Panc1 (cell line): ENCODE results near the gene IZUMO1. TPM values are rescaled to one million over a fixed set of nuclear protein-coding genes. Genes with fewer than 3 reads are reported as not detected.

Experiments used
- ATAC-seq: fragments of 200-7000 bp; cut with Tn5 transposase; 2 replicates; pipeline ENCODE4 v1.9.1; 2020; ENCODE audit warnings: mild to moderate bottlenecking, moderate library complexity
- BruUV-seq: library from RNA; stranded (reverse); fragments of 400-500 nt; replicated peaks from 2 replicates; lab custom pipeline; 2021; lab: Mats Ljungman, UMichigan
- CTCF ChIA-PET: fragments of 300-600 bp; sonication (Branson Sonifier 250); formaldehyde crosslinking; loops from one replicate; lab custom pipeline; 2022; ENCODE audit warnings: antibody characterized with exemption; lab: Charles Lee
- POLR2A ChIA-PET: fragments of 300-600 bp; sonication (Branson Sonifier 250); formaldehyde crosslinking; loops from one replicate; lab custom pipeline; 2022; ENCODE audit warnings: antibody characterized with exemption; lab: Charles Lee
- DNase-seq: peaks from one replicate; pipeline ENCODE4 v3.0.0-alpha.2; 2010; ENCODE audit warnings: low read depth, low spot score
- H3K27ac ChIP-seq: 2 replicates; pipeline ENCODE4 v1.5.1; 2011; ENCODE audit warnings: mild to moderate bottlenecking, low read length, inconsistent platforms
- H3K27me3 ChIP-seq: fragments of 200-500 bp; sonication (Bioruptor generic); 2 replicates; pipeline ENCODE4 v1.6.0; 2014; ENCODE audit warnings: low read length, inconsistent platforms; ENCODE audit not compliant: control insufficient read depth, insufficient read depth
- H3K36me3 ChIP-seq: fragments of 200-500 bp; sonication (Bioruptor generic); 2 replicates; pipeline ENCODE4 v1.5.1; 2014; ENCODE audit warnings: inconsistent platforms, mild to moderate bottlenecking, low read length, moderate library complexity; ENCODE audit not compliant: control insufficient read depth, insufficient read depth
- H3K4me1 ChIP-seq: 2 replicates; pipeline ENCODE4 v1.5.1; 2011; ENCODE audit warnings: inconsistent platforms, mild to moderate bottlenecking, low read length, moderate library complexity; ENCODE audit not compliant: control insufficient read depth, insufficient read depth
- H3K4me3 ChIP-seq, 2 experiments: 2 replicates each; pipeline ENCODE4 v1.5.1; 2011 to 2012; ENCODE audit warnings: low read depth in 2 of 2, low read length in 2 of 2, mild to moderate bottlenecking in 2 of 2, inconsistent platforms in 1 of 2, moderate library complexity in 1 of 2
- H3K9me3 ChIP-seq: fragments of 200-500 bp; sonication (Bioruptor generic); 2 replicates; pipeline ENCODE4 v1.5.1; 2014; ENCODE audit warnings: low read depth, mild to moderate bottlenecking, inconsistent platforms, low read length, moderate library complexity; ENCODE audit not compliant: control insufficient read depth, insufficient read depth
- CTCF ChIP-seq: fragments of 450-650 bp; IDR thresholded peaks from 2 replicates; pipeline ENCODE4 v1.5.1; 2017; ENCODE audit warnings: mild to moderate bottlenecking
- POLR2AphosphoS5 ChIP-seq: IDR thresholded peaks from 2 replicates; pipeline ENCODE4 v1.6.1; 2012; ENCODE audit warnings: mild to moderate bottlenecking, low read depth, low read length, moderate library complexity
- SIN3A ChIP-seq: IDR thresholded peaks from 2 replicates; pipeline ENCODE4 v1.6.1; 2012; ENCODE audit warnings: low read depth, mild to moderate bottlenecking, low read length, moderate library complexity, borderline replicate concordance; ENCODE audit not compliant: insufficient read depth
- TCF7L2 ChIP-seq: IDR thresholded peaks from 2 replicates; pipeline ENCODE4 v1.6.1; 2011; ENCODE audit warnings: mild to moderate bottlenecking, low read depth, low read length, inconsistent platforms
- in situ Hi-C: cut with HindIII; loops from 2 replicates; pipeline ENCODE4 v1.10.0; 2016; ENCODE audit warnings: low sequenced_read_pairs, low pct_unique_long_range_greater_than_20kb
- intact Hi-C: fragments of 100-400 bp; cut with micrococcal nuclease; formaldehyde crosslinking; loops from one replicate; pipeline ENCODE4 v1.10.0; 2022; ENCODE audit not compliant: unreplicated experiment
- total RNA-seq: library from RNA; stranded (reverse); gene quantifications from one replicate; pipeline ENCODE4 v1.2.1, GENCODE V29; 2021; ENCODE audit not compliant: unreplicated experiment
- TF ChIP-seq, protein P1 (sequence below), 2 experiments: IDR thresholded peaks; 2 replicates each; pipeline ENCODE4 v1.6.1; 2011 to 2012; ENCODE audit warnings: low read depth in 2 of 2, control low read depth in 1 of 2, low read length in 1 of 2, mild to moderate bottlenecking in 1 of 2, moderate library complexity in 1 of 2; ENCODE audit not compliant: insufficient read depth in 1 of 2

The IZUMO1 gene
- total RNA-seq, 1 experiment from 2014 or later, result not detected

DNA sequence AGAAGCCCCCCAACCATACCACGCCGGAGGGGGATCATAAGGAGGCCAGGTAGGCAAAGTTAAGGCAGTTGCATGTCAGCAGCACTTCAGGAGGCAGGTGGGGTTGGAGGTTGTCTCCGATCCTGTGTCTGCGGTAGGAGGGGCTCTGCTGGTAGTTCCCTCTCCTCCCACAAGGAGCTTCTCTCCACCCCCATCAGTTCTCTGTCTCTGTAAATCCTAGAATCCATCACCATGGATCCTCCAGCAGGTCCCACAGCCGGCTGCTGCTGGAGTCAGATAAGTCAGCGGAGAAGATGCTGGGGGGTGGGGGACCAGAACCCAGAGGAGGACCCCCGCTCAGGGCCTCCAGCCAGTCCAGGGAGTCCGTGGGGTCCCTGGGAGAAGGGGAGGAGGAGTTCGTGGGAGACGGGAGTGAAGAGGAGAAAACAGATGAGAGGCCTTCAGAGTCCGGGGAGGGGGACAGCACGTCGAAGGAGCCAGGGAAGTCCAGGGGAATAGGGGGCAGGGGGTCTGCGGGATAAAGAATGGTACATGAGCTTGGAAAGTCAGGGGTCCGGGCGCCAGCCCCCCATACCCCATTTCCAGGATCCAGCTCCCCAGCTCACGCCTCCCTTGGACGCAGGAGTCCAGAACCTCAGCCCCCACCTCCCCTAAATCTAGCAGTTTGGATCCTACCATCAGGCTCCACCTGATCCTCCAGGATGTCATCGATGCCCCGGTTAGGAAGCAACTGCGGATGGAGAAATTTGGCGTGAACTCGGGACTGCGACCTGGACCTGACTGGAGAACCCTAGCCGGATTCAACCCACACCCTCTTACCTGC is 33.5 kb downstream of the IZUMO1 start:
- DNase-seq (no peak), ATAC-seq (no peak)
- no TSS peak for BruUV-seq
- in situ Hi-C loops, result no loop called here
- peak overlapping the region; percentile 75 to 80 for H3K4me3 ChIP-seq
- CTCF ChIA-PET, result interaction anchor here (0.6 kb wide), 1 partner anchor 65 kb away, joined by 5 read pairs; no protein-coding TSS in a partner anchor
- intact Hi-C loops, result no loop called here
- POLR2A ChIA-PET, result no interaction called here
- H3K27ac ChIP-seq, result peak overlapping the region; percentile 79
- TF ChIP-seq TCF7L2 (no peak), POLR2AphosphoS5 (no peak), SIN3A (no peak), CTCF (no peak)
- TF ChIP-seq, protein P1, sequence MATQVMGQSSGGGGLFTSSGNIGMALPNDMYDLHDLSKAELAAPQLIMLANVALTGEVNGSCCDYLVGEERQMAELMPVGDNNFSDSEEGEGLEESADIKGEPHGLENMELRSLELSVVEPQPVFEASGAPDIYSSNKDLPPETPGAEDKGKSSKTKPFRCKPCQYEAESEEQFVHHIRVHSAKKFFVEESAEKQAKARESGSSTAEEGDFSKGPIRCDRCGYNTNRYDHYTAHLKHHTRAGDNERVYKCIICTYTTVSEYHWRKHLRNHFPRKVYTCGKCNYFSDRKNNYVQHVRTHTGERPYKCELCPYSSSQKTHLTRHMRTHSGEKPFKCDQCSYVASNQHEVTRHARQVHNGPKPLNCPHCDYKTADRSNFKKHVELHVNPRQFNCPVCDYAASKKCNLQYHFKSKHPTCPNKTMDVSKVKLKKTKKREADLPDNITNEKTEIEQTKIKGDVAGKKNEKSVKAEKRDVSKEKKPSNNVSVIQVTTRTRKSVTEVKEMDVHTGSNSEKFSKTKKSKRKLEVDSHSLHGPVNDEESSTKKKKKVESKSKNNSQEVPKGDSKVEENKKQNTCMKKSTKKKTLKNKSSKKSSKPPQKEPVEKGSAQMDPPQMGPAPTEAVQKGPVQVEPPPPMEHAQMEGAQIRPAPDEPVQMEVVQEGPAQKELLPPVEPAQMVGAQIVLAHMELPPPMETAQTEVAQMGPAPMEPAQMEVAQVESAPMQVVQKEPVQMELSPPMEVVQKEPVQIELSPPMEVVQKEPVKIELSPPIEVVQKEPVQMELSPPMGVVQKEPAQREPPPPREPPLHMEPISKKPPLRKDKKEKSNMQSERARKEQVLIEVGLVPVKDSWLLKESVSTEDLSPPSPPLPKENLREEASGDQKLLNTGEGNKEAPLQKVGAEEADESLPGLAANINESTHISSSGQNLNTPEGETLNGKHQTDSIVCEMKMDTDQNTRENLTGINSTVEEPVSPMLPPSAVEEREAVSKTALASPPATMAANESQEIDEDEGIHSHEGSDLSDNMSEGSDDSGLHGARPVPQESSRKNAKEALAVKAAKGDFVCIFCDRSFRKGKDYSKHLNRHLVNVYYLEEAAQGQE (IDR thresholded peaks at IDR 0.05; ENCODE audit: insufficient read depth in 1 of 2, low read depth in 2 of 2, low read length in 1 of 2), result no peak
- H3K27me3 ChIP-seq, result no peaks in the 10 kb centered on the region
- H3K9me3 ChIP-seq, result no peaks in the 10 kb centered on the region
- H3K36me3 ChIP-seq, result no peaks in the 10 kb centered on the region; the same call in 1 of the 2 replicates
- no peaks in the 10 kb centered on the region; the same call in 1 of the 2 replicates for H3K4me1 ChIP-seq

DNA sequence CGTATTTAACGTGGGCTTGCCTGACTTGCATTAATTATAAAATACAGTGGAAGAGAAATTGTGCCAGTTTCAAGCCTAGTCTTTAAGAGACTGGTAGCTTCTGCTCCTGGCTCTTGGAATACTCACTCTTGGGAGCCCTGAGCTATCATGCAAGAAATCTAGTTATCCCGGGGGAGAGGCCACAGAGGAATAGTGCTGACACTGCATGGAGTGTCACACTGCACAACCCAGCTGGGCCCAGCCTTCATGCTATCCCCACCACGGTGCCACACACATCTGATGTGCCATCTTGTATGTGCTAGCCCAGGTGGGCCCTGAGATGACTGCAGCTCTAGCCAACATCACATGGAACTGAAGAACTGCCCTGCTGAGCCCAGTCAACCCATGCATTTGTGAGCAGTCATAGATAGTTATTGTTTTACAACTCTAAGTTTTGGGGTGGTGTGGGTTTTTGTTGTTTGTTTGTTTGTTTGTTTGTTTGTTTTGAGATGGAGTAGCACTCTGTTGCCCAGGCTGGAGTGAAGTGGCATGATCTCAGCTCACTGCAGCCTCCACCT is 35.5 kb downstream of the IZUMO1 start:
- H3K27me3 ChIP-seq, result no peaks in the 10 kb centered on the region
- no peak for ATAC-seq
- ChIA-PET POLR2A (no interaction called here), CTCF (no interaction called here)
- no TSS peak for BruUV-seq
- in situ Hi-C loops (no loop called here), intact Hi-C loops (no loop called here)
- H3K4me3 ChIP-seq, result no peak overlapping the region
- TF ChIP-seq CTCF (no peak), TCF7L2 (no peak), POLR2AphosphoS5 (no peak), SIN3A (no peak)
- TF ChIP-seq, protein P1 (IDR thresholded peaks at IDR 0.05; ENCODE audit: insufficient read depth in 1 of 2, low read depth in 2 of 2, low read length in 1 of 2), result no peak
- no peaks in the 10 kb centered on the region for H3K9me3 ChIP-seq
- H3K4me1 ChIP-seq, result no peaks in the 10 kb centered on the region
- no peaks in the 10 kb centered on the region; the same call in 1 of the 2 replicates for H3K36me3 ChIP-seq
- H3K27ac ChIP-seq, result no peak overlapping the region
- no peak for DNase-seq
